Stimulated activated CD8-positive, alpha-beta memory T cell treated with anti-CD3 and anti-CD28 coated beads, Interleukin-7, amount 100 ng/mL, for 4 hours (primary cell): ENCODE measurements around the gene FAM72B.
"Not testable (repeated sequence)": the region's sequence is repeated elsewhere in the genome, so short reads cannot be mapped to it uniquely, and the experiment has no call there.

Experiments
- DNase-seq, 2 donors: peaks; one replicate each; pipeline ENCODE4 v3.0.0-alpha.2; 2020; ENCODE audit warnings: low read depth in 2 of 2

The FAM72B gene

DNA sequence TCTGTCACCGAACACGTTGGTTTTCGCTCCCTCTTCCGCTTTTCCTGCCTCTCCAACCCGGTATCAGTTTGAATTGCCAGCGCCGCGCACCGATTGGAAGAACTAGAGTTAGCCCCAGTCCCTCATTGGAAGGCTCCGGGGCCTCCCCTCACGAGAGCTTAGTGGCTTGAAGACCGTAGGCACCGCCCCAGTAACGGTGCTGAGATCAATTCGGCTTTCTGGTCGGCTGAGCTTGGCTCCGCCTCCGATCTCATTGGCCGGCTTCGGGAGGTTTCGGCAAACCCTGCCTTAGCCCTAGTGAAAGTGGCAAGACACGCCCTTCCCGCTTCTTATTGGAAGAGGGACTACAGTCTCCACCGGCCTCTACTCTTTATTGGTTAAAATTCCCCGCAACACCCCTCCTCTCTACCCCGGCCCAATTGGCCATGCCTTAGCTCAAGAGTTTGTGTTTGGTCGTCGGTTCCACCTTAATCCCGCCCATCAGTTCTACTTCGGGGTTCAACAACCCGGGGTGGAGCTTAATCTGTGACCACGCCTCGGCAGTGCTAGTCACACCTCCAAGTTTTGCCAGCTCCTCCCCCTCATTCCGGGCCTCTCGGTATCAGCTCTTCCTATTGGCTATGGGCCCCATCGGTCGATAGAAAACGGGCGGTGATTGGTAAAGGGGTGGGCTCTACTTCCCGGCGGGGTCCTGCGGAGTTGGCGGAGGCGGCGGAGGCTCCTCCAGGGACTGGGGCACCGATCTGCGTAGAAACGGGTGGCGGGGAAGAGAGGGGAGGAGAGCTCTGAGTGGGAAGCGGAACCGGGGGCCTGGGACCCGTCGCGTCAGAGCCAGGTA is at the start of gene FAM72B, which contains the start of gene SRGAP2C:
TSS of gene FAM72B (minus strand) at position 51 of the 838 bp plus-strand sequence. CDS start 851 bp downstream, outside the sequence.
TSS of gene SRGAP2C (plus strand) at position 686 of the 838 bp plus-strand sequence. CDS start 2,472 bp downstream, outside the sequence.
- DNase-seq: peak; percentile 82 to 93

DNA sequence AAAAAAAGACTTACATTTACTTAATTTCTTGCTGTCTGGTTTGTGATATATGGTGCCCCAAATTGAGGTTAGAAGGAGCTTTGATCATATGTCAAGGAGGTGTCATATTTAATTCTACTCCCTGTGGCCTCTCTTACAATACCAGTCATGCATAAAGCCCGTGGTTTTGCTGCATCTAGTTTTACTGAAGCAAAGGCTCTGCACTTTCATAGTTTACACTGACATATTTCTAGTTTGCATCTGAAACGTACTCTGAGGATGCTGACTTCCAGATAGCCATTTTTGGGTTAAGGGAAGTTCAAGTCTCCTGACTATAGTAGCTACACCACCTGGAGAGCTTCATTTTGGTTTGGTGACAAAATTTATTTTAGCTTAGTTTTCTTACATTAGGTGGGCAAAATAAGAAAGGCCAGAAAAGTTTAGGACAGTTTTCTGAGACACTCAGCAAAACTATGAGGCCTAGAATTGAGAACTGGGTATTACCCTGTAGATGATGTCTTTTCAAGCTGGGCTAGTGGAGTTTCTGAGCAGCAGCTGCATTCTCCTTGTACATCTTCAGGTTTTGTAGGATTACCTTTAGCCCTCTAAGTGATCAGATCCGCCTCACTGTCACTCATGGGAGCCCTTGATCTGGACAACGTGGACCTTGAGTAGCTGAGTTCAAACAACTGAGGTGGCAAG is 48.4 kb upstream of the FAM72B start:
- DNase-seq: not testable (repeated sequence)

DNA sequence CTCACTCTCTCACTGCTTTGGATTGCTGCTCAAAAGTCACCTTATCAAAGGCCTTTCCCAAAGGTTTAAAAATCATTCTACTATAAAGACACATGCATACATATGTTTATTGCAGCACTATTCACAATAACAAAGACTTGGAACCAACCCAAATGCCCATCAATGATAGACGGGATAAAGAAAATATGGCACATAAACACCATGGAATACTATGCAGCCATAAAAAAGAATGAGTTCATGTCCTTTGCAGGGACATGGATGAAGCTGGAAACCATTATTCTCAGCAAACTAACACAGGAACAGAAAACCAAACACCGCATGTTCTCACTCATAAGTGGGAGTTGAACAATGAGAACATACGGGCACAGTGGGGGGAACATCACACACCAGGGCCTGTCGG is 46.5 kb upstream of the FAM72B start:
- not testable (repeated sequence) for DNase-seq

DNA sequence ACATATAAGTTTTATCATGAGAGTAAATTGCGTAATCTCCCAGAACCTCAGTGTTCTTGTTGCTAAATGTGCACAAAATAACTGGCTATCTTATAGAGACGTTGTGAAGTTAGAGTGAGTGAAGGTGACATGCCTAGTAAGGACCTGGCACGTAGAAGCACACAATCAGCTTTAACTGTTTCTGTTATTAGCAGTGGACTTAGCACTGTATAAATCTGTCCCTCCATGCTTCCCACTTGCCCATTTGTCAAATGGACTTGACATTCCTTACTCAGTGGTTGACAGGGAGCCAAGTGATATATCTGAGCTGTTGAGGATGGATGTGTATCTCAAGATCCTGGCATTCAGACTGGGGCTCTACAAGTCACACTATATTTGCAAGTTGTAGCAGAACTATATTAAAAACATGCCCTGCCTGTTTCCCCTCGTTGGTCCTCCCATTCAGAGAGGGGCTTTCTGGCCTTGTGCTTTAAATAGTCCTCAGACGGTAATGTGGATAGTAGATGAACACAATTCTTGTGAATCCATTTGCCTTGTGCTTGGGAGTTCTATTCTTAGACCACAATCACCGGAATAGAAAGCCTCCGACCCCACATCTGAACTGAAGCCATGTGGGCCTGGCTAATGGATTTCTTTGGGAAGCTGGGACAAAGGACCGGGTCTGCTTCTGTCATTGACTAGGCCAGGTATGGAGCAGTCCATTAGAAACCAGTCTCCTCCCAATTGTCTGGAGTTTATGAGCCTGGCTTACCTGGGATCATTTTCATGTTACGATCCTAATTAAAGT is 43.6 kb upstream of the FAM72B start:
- DNase-seq: not testable (repeated sequence)

DNA sequence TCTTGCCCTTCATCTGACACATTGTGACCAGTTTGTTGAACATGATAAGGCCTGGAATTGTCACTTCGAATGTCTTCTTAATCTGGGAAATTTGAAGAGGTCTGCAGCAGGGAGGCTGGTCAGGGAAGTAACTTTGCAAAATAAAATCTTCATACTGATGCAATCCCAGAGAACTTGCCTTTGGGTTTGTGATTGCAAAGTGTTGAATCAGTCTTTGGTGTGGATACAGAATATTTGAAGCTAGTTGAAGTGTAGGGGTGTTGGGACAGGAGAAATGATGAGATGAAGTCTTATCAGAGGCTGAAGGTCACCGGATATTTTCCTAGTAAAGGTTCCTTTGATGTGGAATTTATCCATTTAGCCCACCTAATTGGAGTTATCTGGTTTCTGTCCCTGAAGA is 42.8 kb upstream of the FAM72B start:
- not testable (repeated sequence) for DNase-seq

DNA sequence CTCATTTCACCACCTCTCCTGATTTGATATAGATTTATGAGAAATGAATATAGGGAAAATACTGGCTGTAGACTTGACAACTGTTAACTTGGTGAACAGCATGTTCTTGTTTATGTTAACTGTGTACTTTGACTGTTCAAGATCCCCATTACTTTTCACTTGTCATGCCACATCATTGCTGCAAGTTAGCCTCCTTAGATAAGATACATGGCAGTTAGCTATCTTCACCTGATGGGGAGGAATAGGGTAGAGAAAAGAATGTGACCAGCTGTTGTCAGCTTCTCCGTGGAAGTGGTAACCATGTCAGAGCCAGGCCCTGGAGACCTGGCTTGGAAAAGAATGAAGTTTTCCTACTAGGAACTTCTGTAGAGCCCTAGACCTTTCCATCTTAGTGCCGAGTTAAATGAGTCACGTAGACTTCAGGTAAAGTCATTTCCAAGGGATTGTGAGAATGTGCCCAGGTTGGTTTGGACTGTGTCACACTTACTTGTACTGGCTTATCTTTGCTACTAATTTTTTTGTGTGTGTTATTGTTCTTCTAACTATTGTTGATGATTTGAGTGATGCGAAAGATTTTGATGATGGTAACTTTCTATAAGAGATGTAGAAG is 42.3 kb upstream of the FAM72B start:
- DNase-seq: not testable (repeated sequence)

DNA sequence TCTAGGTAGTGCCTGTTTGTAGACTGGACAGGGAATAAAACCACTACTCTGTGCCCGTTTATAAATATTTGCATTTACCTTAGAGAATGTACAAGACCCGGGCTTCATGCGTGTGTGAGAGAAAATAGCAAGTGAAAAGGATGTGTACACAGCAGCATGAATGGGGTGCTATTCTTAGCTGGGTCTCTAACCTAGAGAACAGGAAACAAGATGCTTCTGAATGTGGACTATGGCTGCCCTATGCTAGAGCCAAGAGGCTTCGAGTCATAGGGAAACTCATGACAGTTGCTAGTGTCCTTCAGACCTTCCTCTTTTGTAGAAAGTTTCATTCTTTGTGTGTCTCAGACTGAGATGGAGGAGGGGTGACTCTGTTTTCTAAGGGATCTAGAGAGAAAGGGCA is 40.6 kb upstream of the FAM72B start:
- DNase-seq: not testable (repeated sequence)

DNA sequence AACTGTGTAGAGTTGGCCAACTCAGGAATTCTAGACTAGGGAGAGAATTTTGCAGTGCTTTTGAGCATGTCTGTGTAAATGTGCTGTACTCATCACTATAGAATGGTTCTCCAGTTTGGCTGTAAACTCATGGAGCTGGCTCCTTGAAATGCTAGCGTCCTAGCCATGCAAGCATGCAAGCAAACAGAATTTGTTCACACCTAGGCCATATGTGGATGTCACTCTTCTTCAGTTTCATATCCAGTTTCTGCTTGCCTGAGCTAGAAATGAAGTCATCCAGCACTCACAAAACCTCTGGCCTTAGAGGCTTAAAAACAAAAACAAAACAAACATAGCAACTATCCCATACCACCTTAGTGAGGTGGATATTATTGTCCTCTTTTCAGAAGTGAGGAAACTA is 37.6 kb upstream of the FAM72B start:
- not testable (repeated sequence) for DNase-seq

DNA sequence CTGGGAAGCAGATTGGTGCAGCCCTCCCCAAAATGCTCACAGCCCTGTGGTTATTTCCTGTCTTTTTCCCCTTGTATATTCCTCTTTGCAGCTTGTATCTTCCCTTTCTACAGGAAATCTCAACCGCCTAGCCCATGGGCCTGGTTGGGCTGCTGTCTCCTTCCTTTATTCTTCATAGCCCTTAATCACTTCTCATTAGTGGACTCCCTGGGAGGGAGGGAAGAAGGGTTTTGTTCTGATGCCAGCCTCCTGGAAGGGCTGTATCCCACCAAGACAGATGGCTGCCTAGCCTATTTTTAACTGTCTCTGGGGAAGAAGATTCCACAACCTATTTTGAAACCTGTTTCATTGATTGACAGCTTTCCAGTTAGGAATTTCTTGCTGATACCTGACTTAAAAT is 32.5 kb upstream of the FAM72B start:
- not testable (repeated sequence) for DNase-seq

DNA sequence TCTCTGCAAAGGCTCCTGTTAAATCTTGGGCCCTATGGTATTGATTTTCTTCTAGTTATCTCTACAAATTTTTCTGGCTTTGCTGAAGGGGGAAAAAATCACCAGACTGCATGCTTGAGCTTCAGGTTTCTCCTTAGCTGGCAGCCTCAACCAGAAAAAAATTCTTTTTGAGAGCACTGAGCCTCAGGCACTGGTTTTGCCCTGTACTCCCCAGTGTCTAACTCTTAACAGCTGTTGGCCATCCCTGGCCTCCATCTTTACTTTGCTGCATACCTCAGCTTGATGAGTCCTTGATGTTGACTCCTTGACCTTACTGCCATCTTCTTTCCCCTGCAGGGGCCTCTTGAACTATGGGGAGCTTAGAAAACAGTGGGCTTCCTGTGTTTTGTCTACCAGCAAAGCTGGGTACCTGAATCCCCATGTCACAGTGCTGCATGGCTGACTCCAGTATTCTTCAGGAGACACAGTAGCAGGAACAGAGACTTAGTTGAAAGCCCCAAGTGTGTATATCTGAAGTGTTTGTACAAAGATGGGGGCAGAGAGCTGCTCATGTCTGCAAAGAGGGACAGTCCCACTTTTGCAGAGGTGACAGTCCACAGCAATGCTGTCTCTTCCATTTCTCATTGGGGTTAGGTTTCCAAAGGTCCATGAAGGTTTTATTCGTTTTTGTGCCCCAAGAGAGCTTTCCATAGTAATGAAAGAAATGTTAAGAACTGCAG is 31.7 kb upstream of the FAM72B start:
- not testable (repeated sequence) for DNase-seq

DNA sequence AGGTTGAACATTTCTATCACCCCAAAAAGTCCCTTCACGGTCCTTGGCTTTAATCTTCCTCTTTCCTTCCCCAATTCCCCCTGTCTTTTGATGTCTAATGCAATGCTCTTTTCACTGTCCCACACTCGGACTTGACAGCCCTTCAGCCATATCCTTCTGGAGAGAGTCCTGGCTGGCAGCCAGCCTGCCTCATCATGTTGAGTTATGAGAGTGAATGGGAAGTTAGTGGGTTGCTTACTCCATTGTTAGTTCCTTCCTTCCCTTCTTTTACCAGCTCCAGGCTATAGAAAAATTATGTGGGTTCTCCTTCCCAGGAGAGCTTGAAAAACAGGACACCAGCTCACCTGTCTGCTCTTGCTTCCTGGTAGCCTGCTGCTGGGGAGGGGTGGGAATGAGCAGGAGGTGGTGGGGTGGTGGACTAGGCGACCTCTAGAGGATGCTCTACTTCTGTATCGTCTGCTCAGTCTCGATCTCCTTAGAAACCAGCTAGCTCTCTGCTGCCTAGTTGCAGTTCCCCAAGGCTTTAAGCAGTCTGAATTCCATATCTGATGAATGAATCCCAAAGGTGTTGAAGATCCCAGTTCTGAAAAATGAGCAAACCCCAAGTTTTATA is 30.5 kb upstream of the FAM72B start:
- DNase-seq: not testable (repeated sequence)

DNA sequence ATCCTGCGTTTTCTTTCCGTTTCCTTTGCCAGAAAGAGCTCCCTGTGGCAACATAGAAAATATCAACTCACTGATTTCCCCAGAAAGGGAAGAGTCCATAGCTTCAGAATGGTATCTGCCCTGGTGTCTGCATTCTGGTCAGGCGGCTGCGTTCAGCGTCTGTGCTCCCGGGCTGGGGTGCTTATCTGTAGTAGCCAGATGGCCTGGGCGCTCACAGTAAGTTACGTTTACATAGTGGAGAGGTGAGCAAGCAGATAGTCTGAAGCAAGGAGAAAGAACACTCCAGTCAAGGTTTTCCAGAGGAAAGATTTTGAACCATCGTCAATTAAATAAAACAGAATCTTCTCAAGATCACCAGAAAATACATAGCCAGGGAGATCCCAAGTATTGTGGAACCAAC is 29.4 kb upstream of the FAM72B start:
- not testable (repeated sequence) for DNase-seq

DNA sequence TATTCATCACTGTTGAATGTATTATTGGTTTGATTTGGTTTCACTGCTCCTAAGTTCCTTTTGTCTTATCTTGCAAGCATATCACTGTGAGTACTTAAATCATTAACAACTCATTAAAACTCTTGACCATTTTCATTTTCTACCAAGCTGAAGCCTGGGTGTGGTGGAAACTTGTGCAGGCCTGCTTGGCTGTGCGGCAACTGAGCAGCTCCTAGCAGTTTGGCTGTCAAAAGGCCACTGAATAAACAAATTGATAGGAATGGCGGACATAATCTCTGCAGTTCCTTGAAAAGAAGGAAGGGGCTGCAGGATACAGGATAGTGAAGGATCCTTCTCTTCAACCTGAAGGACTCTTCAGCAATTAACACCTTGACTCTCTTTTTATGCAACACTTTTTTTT is 26.6 kb upstream of the FAM72B start:
- not testable (repeated sequence) for DNase-seq

DNA sequence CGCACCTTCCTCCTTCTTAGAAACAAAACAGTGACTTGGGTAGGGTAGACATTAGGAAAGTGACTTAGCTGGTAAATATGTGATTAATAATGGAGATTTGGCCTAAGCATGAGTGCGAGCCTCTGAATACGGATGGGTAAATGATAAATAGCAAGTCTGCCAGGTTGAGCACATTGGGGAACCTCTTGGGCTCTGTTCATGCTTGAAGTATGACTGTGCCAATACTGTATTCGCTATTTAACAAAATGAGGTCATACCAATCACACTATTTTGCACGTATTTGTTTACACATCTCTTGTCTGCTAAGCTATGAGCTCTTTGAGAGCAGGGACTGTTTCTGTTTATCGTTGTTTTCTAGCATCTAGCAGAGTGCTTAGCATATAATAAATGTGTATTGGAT is 24.2 kb upstream of the FAM72B start:
- DNase-seq: not testable (repeated sequence)

DNA sequence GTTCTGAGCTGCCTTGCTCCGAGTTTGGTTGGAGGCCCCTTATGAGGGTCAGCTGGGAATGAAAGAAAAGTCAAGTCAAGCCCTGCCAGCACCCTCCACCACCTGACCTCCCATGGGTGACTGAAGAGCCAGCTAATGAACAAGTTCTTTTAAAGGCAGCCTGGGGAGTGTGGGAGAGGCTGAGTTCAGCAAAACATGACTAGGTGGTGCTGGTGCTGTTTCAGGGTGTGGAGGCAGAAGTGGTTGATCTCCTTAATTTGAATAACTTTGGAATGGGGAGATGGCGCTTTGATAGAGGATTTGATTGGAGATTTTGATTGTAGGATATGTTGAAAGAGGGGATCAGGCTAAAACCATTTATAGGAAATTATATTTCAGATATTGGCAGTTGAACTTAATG is 23.2 kb upstream of the FAM72B start:
- DNase-seq: not testable (repeated sequence)

DNA sequence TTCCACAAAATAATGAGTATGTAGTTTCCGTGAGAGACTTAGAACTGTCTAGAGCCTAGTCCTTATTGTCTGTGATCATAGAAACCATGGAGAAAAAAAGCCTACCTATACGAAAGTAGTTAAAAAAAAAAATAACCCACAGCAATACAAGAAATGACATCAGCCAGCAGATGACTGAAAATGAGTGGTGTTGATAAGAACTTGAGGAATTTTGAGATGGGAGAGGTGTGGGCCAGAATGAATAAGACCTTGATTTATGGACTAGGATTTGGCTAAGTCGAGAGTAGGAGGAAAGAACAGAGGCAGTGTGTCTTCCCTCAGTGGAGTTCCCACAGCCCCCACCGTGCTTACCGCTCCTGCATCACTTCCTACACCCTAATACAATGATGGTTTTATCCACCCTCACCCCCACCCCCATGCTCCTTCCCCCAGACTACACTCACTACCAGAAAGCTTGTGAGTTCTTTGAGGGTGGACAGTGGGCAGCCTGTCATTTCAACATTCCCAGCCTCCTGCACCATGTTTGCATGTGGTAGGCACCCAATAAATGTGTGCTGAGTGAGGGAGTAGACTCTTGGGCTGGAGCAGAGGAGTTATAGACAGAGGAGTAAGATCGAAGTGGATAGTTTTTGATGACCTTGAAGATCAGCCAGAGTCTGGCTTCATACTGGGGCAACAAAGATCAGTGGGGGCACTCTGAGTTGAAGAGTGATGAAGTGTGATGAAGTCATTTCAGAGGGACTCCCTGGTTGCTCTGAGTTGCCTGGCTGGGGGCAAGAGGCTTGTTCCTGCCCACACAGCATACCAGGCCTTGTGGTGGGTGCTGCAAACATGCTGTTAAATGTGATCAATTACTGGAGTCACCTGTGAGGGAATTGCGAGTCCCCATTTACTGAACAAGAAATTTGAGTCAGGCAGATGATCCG is 21.9 kb upstream of the FAM72B start:
- DNase-seq: not testable (repeated sequence)

DNA sequence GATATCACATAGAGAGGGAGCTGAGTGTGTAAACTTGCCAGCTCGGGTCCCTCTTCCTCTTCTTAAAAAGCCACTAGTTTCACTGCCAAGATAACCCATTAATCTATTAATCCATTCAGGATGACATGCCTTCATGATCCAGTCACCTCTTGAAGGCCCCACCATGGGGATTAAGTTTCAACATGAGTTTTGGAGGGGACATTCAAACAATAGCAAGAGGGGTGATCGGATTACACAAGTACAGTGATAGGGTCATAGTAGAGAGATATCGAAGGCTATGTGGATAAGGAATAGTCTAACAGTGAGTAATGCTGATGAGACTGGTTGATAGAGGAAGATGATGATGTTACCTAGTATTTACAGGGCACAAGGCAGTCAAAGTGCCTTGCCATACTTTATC is 18.8 kb upstream of the FAM72B start:
- not testable (repeated sequence) for DNase-seq

DNA sequence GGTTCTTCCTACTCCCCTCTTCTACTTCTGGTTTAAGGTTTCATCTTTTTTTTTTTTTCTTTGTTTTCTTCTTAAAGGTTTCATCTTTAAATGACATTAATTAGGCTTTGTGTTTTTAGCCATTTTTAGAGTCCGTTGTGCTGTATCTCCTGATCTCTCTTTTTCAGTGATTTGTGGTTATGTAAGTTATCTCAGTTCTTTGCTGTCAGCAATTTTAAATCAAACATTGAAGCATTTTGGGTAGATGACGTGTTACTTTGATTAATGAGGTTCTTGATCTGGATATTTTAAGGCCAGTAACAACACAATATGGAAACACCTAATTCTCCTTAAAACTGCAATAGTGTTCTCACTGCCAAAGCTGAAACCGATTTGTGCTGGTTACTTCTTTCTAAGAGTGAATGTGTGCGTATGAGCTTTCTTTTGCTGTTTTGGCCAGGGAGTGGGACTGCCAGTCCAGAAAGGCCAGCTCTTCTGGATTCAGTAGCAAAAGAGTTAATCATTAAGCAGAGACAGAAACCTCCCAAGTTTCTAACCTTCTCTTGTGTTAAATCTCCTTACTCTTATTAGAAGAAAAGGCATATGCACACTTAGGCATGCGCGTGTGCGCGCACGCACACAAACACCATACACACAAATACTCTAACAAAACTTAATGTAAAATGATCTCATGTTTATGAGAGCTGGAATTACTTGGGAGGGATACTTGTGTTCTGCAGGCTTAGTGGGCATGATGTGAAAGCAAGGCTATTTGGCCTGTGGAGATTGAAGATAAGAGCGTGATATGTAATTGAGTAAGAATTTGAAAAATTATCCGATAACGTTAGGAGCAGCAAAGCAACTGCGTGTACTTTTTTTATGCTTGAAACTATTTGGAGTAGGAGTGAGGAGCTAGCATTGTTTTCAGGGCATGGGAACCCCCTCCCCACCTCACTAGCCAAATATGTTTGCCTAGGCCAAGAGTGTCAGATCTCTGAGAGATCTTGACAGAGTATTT is 17.1 kb upstream of the FAM72B start:
- not testable (repeated sequence) for DNase-seq
